ENCODE results near the gene OR51F2. TPM values are rescaled to one million over a fixed set of nuclear protein-coding genes. Genes with fewer than 3 reads are reported as not detected.

OR51F2 gene
- total and polyA plus RNA-seq, 2 experiments from 2014 or later: not detected

GRCh38 chr11:4863876-4864275, 42.8 kb downstream of the OR51F2 start:
- no peak for ATAC-seq
- H3K27me3 ChIP-seq (ENCODE audit: insufficient read depth): no peaks in the 10 kb centered on the region
- no peaks in the 10 kb centered on the region for H3K36me3 ChIP-seq (ENCODE audit: insufficient read depth)
- TF ChIP-seq ETS1 (IDR thresholded peaks at IDR 0.05) (no peak), EZH2 (IDR thresholded peaks at IDR 0.05; ENCODE audit: low read depth, unreplicated experiment) (no peak), NANOG (IDR thresholded peaks at IDR 0.05; ENCODE audit: borderline replicate concordance) (no peak), ZNF462 (CRISPR knock-in tag; IDR thresholded peaks at IDR 0.05) (no peak), ZNF114 (CRISPR knock-in tag; IDR thresholded peaks at IDR 0.05) (no peak), STAT1 (IDR thresholded peaks at IDR 0.05; ENCODE audit: unreplicated experiment) (no peak)
- DNase-seq (ENCODE audit: low spot score): no peak
- no peaks in the 10 kb centered on the region for H4K20me1 ChIP-seq (replicated peaks; ENCODE audit: insufficient read depth)
- H3K27ac Mint-ChIP-seq: no peak overlapping the region
- H3K4me1 Mint-ChIP-seq: peaks cover 31% of the 10 kb centered on the region
- H3K4me1 ChIP-seq (ENCODE audit: insufficient read depth): peaks cover 16% of the 10 kb centered on the region
- 0 out of 3 replicates have a peak, but pooled peaks cover 4% of the 10 kb centered on the region for H3K36me3 Mint-ChIP-seq (ENCODE audit: low read depth)
- H3K4me3 Mint-ChIP-seq: no peak overlapping the region
- peak overlapping the region; percentile 42 for H3K4me2 ChIP-seq
- H3K79me2 ChIP-seq (replicated peaks; ENCODE audit: insufficient read depth): no peaks in the 10 kb centered on the region
- H3K27me3 Mint-ChIP-seq (ENCODE audit: insufficient read depth, low read depth, poor library complexity): peaks cover 1% of the 10 kb centered on the region
- no peak overlapping the region for H2AFZ ChIP-seq
- no peaks in the 10 kb centered on the region for H3F3A ChIP-seq (replicated peaks; ENCODE audit: low read depth)
- H3K9me2 ChIP-seq (ENCODE audit: insufficient read depth): 0 out of 2 replicates have a peak, but pooled peaks cover 5% of the 10 kb centered on the region
- H3K9me3 Mint-ChIP-seq: peaks cover 6% of the 10 kb centered on the region
- no peak overlapping the region for H3K27ac ChIP-seq (ENCODE audit: low read depth)
- no peak overlapping the region for H3K4me3 ChIP-seq

Measured in GM23338 (cell line).